ENCODE data around the gene SLC1A3.

DNA sequence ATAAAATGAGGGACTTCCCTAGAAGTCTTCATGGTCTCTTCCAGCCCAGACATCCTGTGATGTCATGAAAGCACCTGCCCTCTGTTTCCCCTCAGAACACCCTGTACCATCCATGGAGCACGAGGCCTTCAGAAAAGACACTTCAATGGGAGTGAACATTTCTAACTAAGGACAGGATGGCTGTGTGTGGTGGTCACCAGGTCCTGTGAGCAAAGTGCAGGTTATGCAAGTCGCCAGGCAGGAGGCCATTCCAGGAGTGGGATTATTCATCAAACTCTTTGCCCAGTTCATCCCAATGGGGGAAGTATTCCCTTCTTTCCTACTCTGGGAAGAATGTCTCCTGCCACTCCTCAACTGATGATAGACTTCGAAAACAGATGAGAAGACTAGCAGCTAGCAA lies 80.5 kb downstream of the SLC1A3 start:
- TF ChIP-seq, protein P1, sequence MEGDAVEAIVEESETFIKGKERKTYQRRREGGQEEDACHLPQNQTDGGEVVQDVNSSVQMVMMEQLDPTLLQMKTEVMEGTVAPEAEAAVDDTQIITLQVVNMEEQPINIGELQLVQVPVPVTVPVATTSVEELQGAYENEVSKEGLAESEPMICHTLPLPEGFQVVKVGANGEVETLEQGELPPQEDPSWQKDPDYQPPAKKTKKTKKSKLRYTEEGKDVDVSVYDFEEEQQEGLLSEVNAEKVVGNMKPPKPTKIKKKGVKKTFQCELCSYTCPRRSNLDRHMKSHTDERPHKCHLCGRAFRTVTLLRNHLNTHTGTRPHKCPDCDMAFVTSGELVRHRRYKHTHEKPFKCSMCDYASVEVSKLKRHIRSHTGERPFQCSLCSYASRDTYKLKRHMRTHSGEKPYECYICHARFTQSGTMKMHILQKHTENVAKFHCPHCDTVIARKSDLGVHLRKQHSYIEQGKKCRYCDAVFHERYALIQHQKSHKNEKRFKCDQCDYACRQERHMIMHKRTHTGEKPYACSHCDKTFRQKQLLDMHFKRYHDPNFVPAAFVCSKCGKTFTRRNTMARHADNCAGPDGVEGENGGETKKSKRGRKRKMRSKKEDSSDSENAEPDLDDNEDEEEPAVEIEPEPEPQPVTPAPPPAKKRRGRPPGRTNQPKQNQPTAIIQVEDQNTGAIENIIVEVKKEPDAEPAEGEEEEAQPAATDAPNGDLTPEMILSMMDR (IDR thresholded peaks at IDR 0.05) = no peak
- TF ChIP-seq POLR2AphosphoS5 (IDR thresholded peaks at IDR 0.05) (no peak), POLR2A (IDR thresholded peaks at IDR 0.05; ENCODE audit: low read depth) (no peak), EP300 (IDR thresholded peaks at IDR 0.05) (no peak)
